ENCODE results near the gene LRBA.

DNA sequence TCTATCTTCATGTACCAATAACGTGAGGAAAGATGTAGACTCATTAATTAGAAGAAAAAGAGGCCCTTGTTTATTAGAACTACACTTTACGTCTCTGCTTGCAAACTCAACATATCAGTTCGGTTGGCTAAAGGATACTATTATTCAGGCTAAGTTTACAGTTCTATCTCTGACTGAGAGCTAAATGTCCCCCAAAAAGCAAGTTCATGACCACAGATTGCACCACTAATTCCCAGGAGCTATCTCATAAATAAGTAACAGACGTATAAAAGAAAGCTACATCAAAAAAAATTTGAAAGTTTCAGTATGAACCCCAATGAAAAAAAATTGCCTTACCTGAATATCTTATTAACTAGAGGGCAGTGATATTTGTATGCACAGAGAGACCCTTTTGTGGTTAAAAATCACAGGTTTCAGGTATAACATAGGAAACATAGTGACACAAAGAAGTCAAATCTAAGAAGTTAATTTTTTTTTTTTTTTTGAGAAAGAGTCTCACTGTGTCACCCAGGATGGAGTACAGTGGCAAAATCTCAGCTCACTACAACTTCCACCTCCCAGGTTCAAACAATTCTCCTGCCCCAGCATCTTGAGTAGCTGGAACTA is 304.2 kb downstream of the LRBA start:
- TF ChIP-seq POLR2A (IDR thresholded peaks at IDR 0.05; ENCODE audit: low read depth, low read length) (no peak), POLR2AphosphoS5 (IDR thresholded peaks at IDR 0.05; ENCODE audit: low read depth, low read length) (no peak)

Measured in GM12892 (cell line).